ENCODE results near the gene GASK1A. TPM values are rescaled to one million over a fixed set of nuclear protein-coding genes. Genes with fewer than 3 reads are reported as not detected.

Gene GASK1A
- total RNA-seq, 1 donor from 2014 or later, result not detected

DNA sequence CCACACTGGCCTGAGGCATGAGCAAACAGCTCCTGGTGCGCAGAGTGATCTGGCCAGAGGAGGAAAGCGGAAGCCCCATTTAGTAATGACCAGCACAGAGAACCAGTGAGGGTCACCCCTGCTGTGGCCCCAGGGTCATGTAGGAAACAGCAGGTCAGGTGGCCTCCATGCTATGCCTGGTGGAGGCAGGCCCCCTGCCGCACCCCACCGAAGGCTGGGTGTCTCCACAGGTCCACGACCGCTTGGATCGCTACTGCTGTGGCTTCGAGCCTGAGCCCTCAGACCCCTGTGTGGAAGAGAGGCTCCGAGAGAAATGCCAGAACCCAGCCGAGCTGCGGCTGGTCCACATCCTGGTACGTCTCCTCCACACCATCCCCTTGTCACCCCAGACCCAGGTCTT, 74.2 kb downstream of the GASK1A start:
- H3K9me3 Mint-ChIP-seq (ENCODE audit: unreplicated experiment), result peaks cover 13% of the 10 kb centered on the region
- no peak overlapping the region for H3K27ac Mint-ChIP-seq (ENCODE audit: unreplicated experiment)
- peaks cover 7% of the 10 kb centered on the region for H3K27me3 Mint-ChIP-seq (ENCODE audit: unreplicated experiment)
- H3K4me1 Mint-ChIP-seq (ENCODE audit: low read depth, unreplicated experiment), result no peaks in the 10 kb centered on the region
- TF ChIP-seq, protein P1, sequence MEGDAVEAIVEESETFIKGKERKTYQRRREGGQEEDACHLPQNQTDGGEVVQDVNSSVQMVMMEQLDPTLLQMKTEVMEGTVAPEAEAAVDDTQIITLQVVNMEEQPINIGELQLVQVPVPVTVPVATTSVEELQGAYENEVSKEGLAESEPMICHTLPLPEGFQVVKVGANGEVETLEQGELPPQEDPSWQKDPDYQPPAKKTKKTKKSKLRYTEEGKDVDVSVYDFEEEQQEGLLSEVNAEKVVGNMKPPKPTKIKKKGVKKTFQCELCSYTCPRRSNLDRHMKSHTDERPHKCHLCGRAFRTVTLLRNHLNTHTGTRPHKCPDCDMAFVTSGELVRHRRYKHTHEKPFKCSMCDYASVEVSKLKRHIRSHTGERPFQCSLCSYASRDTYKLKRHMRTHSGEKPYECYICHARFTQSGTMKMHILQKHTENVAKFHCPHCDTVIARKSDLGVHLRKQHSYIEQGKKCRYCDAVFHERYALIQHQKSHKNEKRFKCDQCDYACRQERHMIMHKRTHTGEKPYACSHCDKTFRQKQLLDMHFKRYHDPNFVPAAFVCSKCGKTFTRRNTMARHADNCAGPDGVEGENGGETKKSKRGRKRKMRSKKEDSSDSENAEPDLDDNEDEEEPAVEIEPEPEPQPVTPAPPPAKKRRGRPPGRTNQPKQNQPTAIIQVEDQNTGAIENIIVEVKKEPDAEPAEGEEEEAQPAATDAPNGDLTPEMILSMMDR (IDR thresholded peaks at IDR 0.05; ENCODE audit: partially characterized antibody, unreplicated experiment), result no peak
- H3K4me3 Mint-ChIP-seq (ENCODE audit: unreplicated experiment), result no peak overlapping the region
- no peak for DNase-seq
- H3K36me3 Mint-ChIP-seq (ENCODE audit: unreplicated experiment), result peaks cover 14% of the 10 kb centered on the region

DNA sequence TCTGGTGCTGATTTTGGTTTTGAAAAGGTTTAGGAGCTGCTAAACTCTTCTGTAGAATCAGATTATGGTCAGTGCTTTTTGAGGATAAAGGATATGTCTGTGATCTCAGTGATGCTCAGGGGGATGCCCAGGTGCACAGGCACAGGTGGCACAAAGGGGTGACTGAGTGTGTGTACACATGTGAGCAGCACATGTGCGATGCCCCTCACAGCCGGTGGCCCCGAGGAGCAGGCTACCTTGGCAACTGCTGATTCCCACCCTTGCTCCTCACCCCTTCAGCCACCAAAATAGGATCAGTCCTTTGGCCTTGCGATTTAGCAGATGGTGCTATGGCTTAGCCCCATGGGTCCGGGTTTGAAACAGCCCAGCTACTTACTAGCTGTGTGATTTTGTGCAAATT, 75.6 kb downstream of the GASK1A start:
- Mint-ChIP-seq H3K4me3 (ENCODE audit: unreplicated experiment) (no peak overlapping the region), H3K27me3 (ENCODE audit: unreplicated experiment) (peaks cover 7% of the 10 kb centered on the region), H3K27ac (ENCODE audit: unreplicated experiment) (no peak overlapping the region), H3K9me3 (ENCODE audit: unreplicated experiment) (peaks cover 13% of the 10 kb centered on the region), H3K36me3 (ENCODE audit: unreplicated experiment) (peaks cover 13% of the 10 kb centered on the region), H3K4me1 (ENCODE audit: low read depth, unreplicated experiment) (no peaks in the 10 kb centered on the region)
- TF ChIP-seq, protein P1 (IDR thresholded peaks at IDR 0.05; ENCODE audit: partially characterized antibody, unreplicated experiment), result no peak
- no peak for DNase-seq

DNA sequence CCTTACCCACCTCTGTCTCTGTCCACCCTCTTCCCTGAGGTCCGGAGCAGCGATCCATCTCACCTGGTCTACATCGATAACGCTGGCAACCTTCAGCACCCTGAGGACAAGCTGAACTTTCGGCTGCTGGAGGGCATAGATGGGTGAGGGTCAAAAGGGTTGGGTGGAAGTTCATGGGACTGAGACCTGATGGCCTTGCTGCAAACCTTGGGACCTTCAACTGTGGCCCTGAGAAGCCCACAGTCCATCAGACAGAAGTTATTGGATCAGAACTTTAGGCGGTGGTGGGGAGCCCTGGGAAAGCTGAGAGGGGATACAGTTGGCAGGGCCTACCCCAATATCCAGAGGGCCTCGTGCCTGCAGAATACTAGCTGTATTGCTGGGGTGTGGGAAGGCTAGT, 76.3 kb downstream of the GASK1A start:
- Mint-ChIP-seq H3K9me3 (ENCODE audit: unreplicated experiment) (peaks cover 11% of the 10 kb centered on the region), H3K4me3 (ENCODE audit: unreplicated experiment) (no peak overlapping the region), H3K27ac (ENCODE audit: unreplicated experiment) (no peak overlapping the region), H3K27me3 (ENCODE audit: unreplicated experiment) (peaks cover 7% of the 10 kb centered on the region), H3K4me1 (ENCODE audit: low read depth, unreplicated experiment) (no peaks in the 10 kb centered on the region), H3K36me3 (ENCODE audit: unreplicated experiment) (peaks cover 16% of the 10 kb centered on the region)
- TF ChIP-seq, protein P1 (IDR thresholded peaks at IDR 0.05; ENCODE audit: partially characterized antibody, unreplicated experiment), result no peak
- no peak for DNase-seq

DNA sequence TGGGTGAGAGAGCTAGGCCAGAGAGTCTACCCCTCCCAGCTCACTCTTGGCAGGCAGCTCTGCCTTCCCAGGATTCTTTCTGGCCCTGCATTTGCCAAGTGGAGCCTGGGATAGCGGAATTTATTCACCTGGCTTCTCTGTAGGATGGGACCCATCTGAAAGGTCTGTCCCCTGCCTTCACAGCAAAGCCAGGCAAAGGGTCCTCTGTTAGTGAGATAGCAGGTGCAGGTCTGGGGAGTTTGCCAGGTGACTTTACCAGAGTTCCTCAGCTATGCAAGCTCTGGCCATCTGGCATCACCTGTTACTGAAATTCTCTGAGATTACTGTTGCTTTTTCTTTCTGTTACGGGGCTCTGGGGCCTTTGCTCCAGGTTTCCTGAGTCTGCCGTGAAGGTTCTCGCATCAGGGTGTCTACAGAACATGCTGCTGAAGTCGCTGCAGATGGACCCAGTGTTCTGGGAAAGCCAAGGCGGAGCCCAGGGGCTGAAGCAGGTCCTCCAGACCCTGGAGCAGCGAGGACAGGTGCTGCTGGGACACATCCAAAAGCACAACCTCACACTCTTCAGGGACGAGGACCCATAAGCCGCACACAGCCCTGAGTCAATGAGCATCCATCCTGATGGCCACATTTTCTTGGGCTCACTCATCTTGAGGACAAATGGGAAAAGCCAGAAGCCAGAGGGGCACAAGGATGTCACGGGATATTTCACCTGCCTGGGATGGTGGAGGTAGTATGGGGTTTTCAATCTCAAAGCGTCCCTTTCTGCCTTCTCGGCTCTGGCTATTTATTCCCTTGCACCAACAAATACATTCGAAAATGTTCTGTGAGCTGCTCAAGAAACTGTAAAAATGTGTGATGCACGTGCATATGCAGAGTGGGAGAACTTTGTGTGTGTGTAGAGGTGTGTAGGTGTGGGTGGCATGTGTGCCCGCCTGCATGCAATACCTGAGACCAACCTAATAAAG, 77.0 kb downstream of the GASK1A start:
- TF ChIP-seq, protein P1 (IDR thresholded peaks at IDR 0.05; ENCODE audit: partially characterized antibody, unreplicated experiment), result no peak
- DNase-seq, result no peak
- Mint-ChIP-seq H3K27me3 (ENCODE audit: unreplicated experiment) (peaks cover 7% of the 10 kb centered on the region), H3K36me3 (ENCODE audit: unreplicated experiment) (peaks cover 18% of the 10 kb centered on the region), H3K4me3 (ENCODE audit: unreplicated experiment) (no peak overlapping the region), H3K27ac (ENCODE audit: unreplicated experiment) (no peak overlapping the region), H3K9me3 (ENCODE audit: unreplicated experiment) (peaks cover 9% of the 10 kb centered on the region), H3K4me1 (ENCODE audit: low read depth, unreplicated experiment) (no peaks in the 10 kb centered on the region)

DNA sequence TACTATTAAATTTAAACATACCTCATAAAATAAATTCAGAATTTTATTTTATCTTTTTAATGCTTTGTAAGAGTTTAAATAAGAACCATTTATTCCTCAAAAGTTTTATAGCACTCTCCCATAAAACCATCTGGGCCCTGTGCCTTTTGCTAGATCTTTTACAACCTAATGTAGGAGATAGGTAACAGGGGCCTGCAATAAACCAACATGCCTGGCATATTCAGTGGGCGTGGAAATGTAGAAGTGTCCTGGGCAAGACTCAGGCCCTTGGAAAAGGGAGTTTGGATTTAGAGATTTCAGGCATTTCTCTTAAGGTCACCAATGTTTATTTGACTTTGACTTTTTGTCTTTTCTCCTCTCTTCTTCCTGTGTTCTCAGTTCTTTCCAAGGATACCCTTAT, 80.3 kb downstream of the GASK1A start:
- Mint-ChIP-seq H3K4me1 (ENCODE audit: low read depth, unreplicated experiment) (no peaks in the 10 kb centered on the region), H3K4me3 (ENCODE audit: unreplicated experiment) (no peak overlapping the region), H3K27ac (ENCODE audit: unreplicated experiment) (no peak overlapping the region), H3K27me3 (ENCODE audit: unreplicated experiment) (no peaks in the 10 kb centered on the region), H3K9me3 (ENCODE audit: unreplicated experiment) (peaks cover under 1% of the 10 kb centered on the region), H3K36me3 (ENCODE audit: unreplicated experiment) (peaks cover 5% of the 10 kb centered on the region)
- TF ChIP-seq, protein P1 (IDR thresholded peaks at IDR 0.05; ENCODE audit: partially characterized antibody, unreplicated experiment), result no peak
- no peak for DNase-seq

Measured in glutamatergic neuron (in vitro differentiated cells).